ENCODE measurements around the gene ANK3. TPM values are rescaled to one million over a fixed set of nuclear protein-coding genes. Genes with fewer than 3 reads are reported as not detected.
A peak's percentile ranks its signal among the peaks of the same experiment; 100 is the strongest.

ANK3 gene
- total RNA-seq, 2 experiments from 2014 or later: 43.5 to 47.1 TPM

DNA sequence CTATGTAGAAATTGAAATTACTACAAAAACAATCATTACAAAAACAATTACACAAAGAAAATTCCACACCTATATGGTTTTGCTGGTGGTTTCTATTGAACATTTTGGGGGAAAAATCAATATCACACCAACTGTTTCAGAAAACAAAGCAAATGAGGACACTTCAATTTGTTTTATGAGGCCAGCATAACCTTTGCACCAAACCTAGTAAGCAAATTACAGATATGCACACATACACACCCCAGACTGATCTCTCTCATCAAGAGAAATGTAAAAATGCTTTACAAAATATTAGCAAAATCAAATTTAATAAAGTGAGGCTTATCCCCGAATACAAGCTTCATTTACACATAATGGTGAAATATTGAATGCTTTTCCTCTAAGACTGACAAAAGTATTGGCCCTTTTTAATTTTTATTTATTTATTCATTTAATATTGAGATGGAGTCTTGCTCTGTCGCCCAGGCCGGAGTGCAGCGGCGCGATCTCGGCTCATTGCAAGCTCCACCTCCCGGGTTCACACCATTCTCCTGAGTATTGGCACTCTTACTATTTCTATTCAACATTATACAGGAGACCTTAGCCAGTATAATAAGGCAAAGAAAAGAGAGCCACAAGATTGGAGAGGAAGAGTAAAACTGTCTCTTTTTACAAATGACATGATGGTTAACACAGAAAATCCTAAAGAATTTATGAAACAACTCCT lies 13.6 kb upstream of the ANK3 start:
- no peaks in the 10 kb centered on the region for H3K36me3 Mint-ChIP-seq (ENCODE audit: low read depth)
- no peak overlapping the region for H3K4me3 Mint-ChIP-seq
- DNase-seq: no peak
- peaks cover 2% of the 10 kb centered on the region for H3K9me3 Mint-ChIP-seq
- no peaks in the 10 kb centered on the region for H3K4me1 Mint-ChIP-seq
- CTCF ChIA-PET: no interaction called here
- POLR2A ChIA-PET: no interaction called here
- no peaks in the 10 kb centered on the region for H3K27me3 Mint-ChIP-seq
- no peak overlapping the region for H3K27ac Mint-ChIP-seq

DNA sequence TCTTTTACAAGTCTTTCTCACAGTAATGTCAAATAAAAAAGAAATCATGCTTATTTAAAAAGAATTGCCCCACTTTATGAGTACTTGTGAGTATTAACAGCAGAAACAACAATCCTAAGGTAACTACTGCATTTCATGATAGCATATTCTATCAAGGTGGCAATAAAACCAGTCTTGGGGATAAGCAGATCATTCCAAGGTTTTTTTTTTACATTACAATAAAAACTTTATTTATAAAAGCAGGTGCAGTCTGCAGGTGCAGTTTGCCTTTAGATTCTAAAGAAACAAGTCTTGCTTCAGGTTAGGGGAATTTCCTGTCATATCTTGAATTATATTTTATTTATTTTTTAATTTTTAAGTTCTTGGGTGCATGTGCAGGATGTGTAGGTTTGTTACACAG lies 10.7 kb upstream of the ANK3 start:
- DNase-seq: no peak
- H3K9me3 Mint-ChIP-seq: peaks cover 2% of the 10 kb centered on the region
- no peaks in the 10 kb centered on the region for H3K36me3 Mint-ChIP-seq (ENCODE audit: low read depth)
- ChIA-PET CTCF (interaction anchor here (0.6 to 1.6 kb wide), 2 partner anchors 20 to 1749 kb away, joined by 3 to 4 read pairs; no protein-coding TSS in a partner anchor), POLR2A (no interaction called here)
- H3K27me3 Mint-ChIP-seq: no peaks in the 10 kb centered on the region
- no peak overlapping the region for H3K4me3 Mint-ChIP-seq
- H3K27ac Mint-ChIP-seq: no peak overlapping the region
- H3K4me1 Mint-ChIP-seq: peaks cover 11% of the 10 kb centered on the region

DNA sequence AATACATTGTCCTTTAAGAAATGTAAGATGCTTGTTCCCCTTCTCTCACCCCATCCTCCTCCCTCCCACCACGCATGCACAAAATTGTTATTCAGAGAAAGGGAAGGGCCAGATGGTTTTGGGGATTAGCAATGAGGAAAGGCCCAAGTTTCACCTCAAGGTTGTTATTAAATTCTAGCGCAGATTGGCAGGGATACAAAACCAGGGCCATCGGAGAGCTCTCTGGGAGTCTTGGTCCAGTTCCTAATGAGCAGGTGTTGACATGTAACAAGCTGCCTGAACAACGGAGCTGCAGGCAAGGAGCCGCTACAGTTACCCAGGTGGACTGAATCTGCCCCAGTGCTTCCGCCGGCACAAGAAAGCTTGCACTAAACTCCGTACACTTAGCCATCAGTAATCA lies 9.7 kb upstream of the ANK3 start:
- no peak for DNase-seq
- Mint-ChIP-seq H3K9me3 (peaks cover 2% of the 10 kb centered on the region), H3K4me3 (no peak overlapping the region), H3K36me3 (ENCODE audit: low read depth) (no peaks in the 10 kb centered on the region), H3K27ac (no peak overlapping the region), H3K4me1 (peaks cover 17% of the 10 kb centered on the region), H3K27me3 (no peaks in the 10 kb centered on the region)
- ChIA-PET POLR2A (no interaction called here), CTCF (interaction anchor here (1.6 kb wide), 1 partner anchor 21 kb away, joined by 3 read pairs; no protein-coding TSS in a partner anchor)

DNA sequence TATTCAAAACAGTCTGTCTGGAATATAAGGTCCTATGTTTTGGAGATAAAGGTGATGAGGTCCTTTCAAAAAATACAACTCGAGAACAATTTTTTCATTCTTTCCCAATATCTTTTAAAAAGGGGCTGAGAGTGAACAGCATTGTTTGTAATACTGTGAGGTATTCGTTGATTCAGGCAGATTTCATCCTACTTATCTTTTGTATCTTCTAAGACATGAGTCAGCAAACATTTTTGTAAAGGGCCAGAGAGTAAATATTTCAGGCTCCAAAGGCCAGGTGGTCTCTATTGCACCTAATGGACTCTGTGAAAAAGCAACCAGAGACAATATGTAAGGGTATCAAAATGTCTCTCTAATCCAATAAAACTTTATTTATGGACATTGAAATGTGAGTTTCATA lies 8.1 kb upstream of the ANK3 start:
- Mint-ChIP-seq H3K27me3 (no peaks in the 10 kb centered on the region), H3K4me3 (no peak overlapping the region), H3K36me3 (ENCODE audit: low read depth) (no peaks in the 10 kb centered on the region), H3K27ac (no peak overlapping the region), H3K4me1 (peaks cover 26% of the 10 kb centered on the region), H3K9me3 (no peaks in the 10 kb centered on the region)
- ChIA-PET CTCF (no interaction called here), POLR2A (no interaction called here)
- no peak for DNase-seq

DNA sequence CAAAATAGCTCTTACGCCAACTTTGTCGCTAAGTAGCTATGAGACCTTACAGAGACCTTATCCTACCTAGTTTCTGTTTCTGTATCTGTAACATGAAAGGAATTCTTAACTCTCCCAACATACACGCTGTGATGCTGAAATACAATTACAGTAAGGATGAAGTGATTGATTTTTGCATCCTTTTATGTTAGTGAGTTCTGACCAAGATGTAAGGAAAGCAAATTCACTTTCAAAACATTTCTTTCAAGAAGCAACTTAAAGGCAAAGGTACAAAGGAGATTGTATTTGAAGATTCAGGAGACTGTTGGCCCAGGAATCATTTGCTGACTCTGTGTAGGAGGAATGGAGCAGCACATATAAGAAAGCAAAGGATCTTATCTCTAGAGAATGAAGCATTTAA lies 7.1 kb upstream of the ANK3 start:
- CTCF ChIA-PET: no interaction called here
- POLR2A ChIA-PET: no interaction called here
- no peaks in the 10 kb centered on the region for H3K9me3 Mint-ChIP-seq

DNA sequence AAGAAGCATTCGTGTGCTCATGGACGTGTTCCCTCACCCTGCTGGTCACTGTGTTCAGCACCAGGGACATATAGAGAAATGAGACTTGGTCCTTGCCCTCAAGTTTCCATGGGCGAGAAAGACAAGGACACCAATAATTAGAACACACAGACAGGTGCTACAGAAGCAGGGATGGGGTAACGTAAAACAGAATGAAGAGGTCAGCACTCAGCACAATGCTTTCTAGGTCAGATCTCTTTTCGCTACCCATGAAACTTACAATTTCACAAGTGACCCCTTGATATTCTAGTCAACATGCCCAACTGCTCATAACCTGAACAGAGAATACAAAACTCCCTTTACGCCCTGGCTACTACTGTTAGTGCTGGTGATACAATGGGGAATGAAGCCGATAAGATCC lies 6.0 kb upstream of the ANK3 start:
- Mint-ChIP-seq H3K36me3 (ENCODE audit: low read depth) (no peaks in the 10 kb centered on the region), H3K4me1 (peaks cover 26% of the 10 kb centered on the region), H3K9me3 (no peaks in the 10 kb centered on the region), H3K27ac (no peak overlapping the region), H3K27me3 (no peaks in the 10 kb centered on the region), H3K4me3 (no peak overlapping the region)
- DNase-seq: no peak
- ChIA-PET CTCF (no interaction called here), POLR2A (no interaction called here)

More for the DNA sequence above, 7.1 kb upstream of the ANK3 start:
- Mint-ChIP-seq H3K4me3 (no peak overlapping the region), H3K27me3 (no peaks in the 10 kb centered on the region), H3K4me1 (peaks cover 26% of the 10 kb centered on the region), H3K27ac (no peak overlapping the region), H3K36me3 (ENCODE audit: low read depth) (no peaks in the 10 kb centered on the region)
- DNase-seq: no peak

DNA sequence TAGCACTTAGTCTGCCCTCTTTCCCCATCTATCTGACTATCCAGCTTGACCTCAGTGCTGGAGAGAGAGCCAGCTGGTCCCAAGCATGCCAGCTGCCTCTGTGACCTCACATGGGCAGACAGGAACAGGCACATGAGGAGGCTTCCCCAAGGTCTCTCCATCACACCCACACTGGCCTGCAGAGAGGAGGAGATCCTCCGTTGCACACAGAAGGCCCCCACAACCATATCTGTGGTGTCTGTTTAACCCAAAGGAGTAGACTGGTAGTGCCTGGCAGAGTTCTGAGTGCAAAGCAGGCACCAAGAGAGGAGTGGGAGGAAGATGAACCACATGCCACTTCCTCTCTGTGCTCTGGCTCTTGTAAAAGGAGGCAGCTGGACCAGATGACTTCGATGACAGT lies 4.8 kb upstream of the ANK3 start:
- POLR2A ChIA-PET: no interaction called here
- H3K27ac Mint-ChIP-seq: no peak overlapping the region
- H3K4me1 Mint-ChIP-seq: peaks cover 27% of the 10 kb centered on the region

DNA sequence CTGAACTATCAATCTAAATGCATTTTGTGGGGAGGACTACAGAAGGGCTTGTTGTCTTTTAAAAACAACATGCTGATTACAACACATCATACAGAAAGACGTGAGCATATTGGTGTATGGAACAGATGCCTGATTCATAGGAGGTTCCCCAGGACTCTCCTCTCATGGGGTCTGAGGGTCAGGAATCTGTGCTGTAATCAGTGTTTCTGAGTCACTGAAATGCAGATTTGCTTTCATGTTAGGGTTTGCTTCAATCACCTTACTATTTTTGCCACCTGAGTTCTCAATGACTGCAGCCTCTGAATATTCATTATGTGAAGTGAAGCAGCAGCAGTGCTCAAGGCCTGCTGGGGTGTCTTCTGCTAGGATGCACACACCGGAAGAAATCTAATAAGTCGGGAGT lies 550 bp upstream of the ANK3 start:
- H3K27ac Mint-ChIP-seq: no peak overlapping the region
- no peaks in the 10 kb centered on the region for H3K9me3 Mint-ChIP-seq
- no peak overlapping the region for H3K4me3 Mint-ChIP-seq
- H3K27me3 Mint-ChIP-seq: no peaks in the 10 kb centered on the region
- ChIA-PET POLR2A (no interaction called here), CTCF (no interaction called here)
- no peak for DNase-seq
- no peaks in the 10 kb centered on the region for H3K36me3 Mint-ChIP-seq (ENCODE audit: low read depth)
- H3K4me1 Mint-ChIP-seq: peaks cover 24% of the 10 kb centered on the region

More for the DNA sequence above, 4.8 kb upstream of the ANK3 start:
- Mint-ChIP-seq H3K27me3 (no peaks in the 10 kb centered on the region), H3K9me3 (no peaks in the 10 kb centered on the region), H3K4me3 (no peak overlapping the region), H3K36me3 (ENCODE audit: low read depth) (no peaks in the 10 kb centered on the region)
- CTCF ChIA-PET: interaction anchor here (0.6 kb wide), 1 partner anchor 15 kb away, joined by 3 read pairs; no protein-coding TSS in a partner anchor
- DNase-seq: peak; percentile 48

DNA sequence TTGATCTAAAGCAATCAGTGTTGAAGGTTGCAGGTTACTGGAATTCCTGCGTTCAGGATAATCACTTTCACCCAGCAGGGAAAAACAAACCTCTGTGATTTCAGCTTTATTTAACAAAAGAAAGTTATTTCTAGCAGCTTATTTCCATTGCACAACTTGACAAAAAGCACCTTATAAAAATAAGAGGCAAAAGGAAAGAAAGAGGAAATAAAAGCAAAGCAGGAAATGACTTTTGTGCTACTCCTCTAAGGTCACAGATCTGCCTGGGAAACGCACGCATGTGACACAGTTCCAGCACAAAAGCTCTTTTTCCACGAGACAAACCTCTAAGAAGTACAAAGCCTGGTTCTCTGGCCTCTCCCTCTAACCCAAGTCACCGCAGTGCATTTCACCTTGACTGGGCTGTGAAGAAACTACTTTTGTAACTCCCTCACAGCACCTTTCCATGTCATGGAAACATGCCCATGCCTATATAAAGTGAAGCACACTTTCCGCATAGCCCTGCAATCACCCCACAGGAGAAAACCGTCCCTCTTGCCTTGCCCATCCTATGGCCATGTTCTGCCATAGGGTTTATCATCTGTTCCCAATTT lies 870 bp downstream of the ANK3 start:
- H3K27ac Mint-ChIP-seq: no peak overlapping the region
- CTCF ChIA-PET: no interaction called here
- H3K4me1 Mint-ChIP-seq: peaks cover 14% of the 10 kb centered on the region
- no peak for DNase-seq
- no peaks in the 10 kb centered on the region for H3K36me3 Mint-ChIP-seq (ENCODE audit: low read depth)
- POLR2A ChIA-PET: no interaction called here
- H3K4me3 Mint-ChIP-seq: no peak overlapping the region
- H3K9me3 Mint-ChIP-seq: no peaks in the 10 kb centered on the region
- H3K27me3 Mint-ChIP-seq: no peaks in the 10 kb centered on the region

DNA sequence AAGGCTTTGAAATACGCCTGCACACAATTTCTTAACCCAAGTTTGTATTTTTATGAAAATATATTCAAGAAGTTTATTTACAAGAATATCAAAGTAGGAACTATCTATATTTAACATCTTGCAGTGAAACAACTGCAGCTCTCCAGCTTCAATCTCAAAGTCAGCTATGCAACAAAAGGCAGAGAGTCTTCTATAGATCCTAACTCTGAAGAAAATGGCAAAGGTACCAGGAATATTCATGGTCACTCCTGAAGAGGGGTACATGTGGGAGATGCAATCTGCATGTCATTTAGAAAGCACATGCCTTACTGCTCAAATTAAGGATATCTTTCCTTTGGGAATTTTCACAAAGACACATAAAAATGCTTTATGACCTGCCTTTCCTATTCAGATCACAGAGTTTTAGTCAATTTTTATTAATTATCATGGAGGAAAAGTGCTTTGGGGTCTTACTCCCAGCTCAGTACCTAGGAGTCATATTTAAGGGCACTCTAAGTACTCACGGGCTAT lies 1.5 kb downstream of the ANK3 start:
- no peak for DNase-seq
- no peaks in the 10 kb centered on the region for H3K36me3 Mint-ChIP-seq (ENCODE audit: low read depth)
- POLR2A ChIA-PET: no interaction called here
- no peaks in the 10 kb centered on the region for H3K9me3 Mint-ChIP-seq
- H3K4me3 Mint-ChIP-seq: no peak overlapping the region
- H3K4me1 Mint-ChIP-seq: peaks cover 11% of the 10 kb centered on the region
- no peak overlapping the region for H3K27ac Mint-ChIP-seq
- H3K27me3 Mint-ChIP-seq: no peaks in the 10 kb centered on the region
- CTCF ChIA-PET: no interaction called here

DNA sequence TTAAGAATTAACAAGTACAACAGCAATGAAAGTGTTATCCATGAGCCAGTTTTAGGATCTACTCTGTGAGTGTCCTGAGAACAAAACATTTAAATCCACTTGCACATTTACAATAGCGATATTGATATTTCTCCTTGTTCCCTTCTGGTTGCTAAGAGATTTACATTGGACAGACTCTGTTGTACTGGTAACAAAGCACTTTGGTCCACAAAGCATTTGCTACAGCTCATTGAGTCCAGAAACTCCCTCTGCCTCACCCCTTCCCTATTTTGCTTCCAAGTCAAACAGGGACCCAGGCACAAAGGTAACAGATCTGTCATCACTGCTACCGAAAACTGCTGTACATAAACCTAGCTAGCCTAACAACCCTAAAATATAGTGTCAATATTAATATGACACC lies 2.1 kb downstream of the ANK3 start:
- no peaks in the 10 kb centered on the region for H3K27me3 Mint-ChIP-seq
- H3K4me1 Mint-ChIP-seq: peaks cover 11% of the 10 kb centered on the region
- CTCF ChIA-PET: no interaction called here

DNA sequence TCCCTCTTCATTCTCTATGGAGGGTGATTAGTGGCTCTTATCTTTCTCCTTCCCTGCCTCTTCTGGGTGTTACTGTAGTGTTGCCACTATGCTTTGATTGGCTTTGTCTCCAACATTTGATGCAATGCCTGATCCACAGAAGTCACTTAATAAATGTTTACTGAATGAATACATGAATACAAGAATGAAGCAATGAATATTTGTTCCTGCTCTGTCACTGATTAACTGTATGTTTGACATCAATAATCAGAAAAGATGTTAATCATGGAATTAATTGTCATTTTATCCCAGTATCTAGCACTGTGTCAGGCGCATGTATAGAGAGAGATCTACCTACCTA lies 4.3 kb downstream of the ANK3 start:
- peaks cover 11% of the 10 kb centered on the region for H3K4me1 Mint-ChIP-seq
- no peak overlapping the region for H3K4me3 Mint-ChIP-seq
- H3K27ac Mint-ChIP-seq: no peak overlapping the region
- H3K9me3 Mint-ChIP-seq: no peaks in the 10 kb centered on the region
- no peaks in the 10 kb centered on the region for H3K27me3 Mint-ChIP-seq
- ChIA-PET CTCF (no interaction called here), POLR2A (no interaction called here)
- no peaks in the 10 kb centered on the region for H3K36me3 Mint-ChIP-seq (ENCODE audit: low read depth)
- no peak for DNase-seq

More for the DNA sequence above, 2.1 kb downstream of the ANK3 start:
- no peak for DNase-seq
- Mint-ChIP-seq H3K27ac (no peak overlapping the region), H3K9me3 (no peaks in the 10 kb centered on the region), H3K4me3 (no peak overlapping the region), H3K36me3 (ENCODE audit: low read depth) (no peaks in the 10 kb centered on the region)
- POLR2A ChIA-PET: no interaction called here

DNA sequence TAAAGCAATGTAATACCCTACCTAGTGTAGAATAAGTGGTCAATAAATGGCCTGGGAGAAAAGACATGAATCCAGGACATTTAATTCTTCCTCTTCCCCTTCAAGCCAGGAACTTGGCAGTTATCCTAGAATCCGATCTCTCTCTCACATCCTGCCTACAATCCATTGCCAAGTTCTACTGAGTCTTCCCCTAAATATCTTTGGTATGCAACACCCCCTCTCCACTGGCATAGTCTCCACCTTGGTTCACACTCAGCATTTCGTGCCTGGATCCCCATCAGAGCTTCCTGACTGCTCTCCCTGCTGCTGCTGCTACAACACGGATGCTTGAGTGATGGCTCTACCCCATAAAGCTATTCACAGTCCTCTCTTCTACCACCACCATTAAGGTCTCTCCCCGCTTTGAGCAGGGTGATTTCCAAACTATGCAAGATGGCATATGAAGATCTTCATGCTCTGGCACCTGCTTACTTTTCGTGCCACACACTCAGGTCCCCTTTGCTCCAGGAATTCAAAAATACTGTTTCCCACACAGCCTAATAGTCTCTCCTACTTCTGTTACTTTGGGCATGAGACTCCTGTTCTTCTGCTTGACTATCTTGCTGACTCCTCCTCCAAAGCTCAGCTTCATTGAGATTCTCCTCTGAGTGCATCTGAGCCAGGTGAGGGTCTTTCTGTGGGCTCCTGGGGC lies 4.8 kb downstream of the ANK3 start:
- CTCF ChIA-PET: no interaction called here
- H3K9me3 Mint-ChIP-seq: no peaks in the 10 kb centered on the region
- H3K27ac Mint-ChIP-seq: no peak overlapping the region

More for the DNA sequence above, 4.8 kb downstream of the ANK3 start:
- H3K36me3 Mint-ChIP-seq (ENCODE audit: low read depth): no peaks in the 10 kb centered on the region
- H3K27me3 Mint-ChIP-seq: no peaks in the 10 kb centered on the region
- peaks cover 11% of the 10 kb centered on the region for H3K4me1 Mint-ChIP-seq
- no peak overlapping the region for H3K4me3 Mint-ChIP-seq
- no peak for DNase-seq
- POLR2A ChIA-PET: no interaction called here
